ENCODE results near the gene KBTBD12.

DNA sequence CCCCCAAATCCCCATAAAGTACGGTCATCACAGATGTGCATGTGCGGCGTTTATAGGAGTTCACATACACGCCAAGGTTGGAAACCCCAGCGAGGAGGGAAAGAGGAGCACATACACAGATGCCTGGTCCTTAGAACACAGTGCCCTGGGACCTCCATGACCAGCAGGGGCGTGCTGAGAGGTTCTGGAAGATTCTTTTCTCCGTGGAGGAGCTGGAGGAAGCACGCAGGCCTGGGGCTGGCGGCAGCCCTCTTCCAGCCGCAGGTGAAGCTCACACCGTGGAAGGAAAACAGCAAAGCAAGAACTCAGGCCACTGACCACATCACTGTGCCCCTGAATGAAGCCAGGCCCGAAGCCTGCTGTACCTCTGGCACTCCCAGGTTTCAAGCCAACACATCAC lies 76.2 kb downstream of the KBTBD12 start:
- TF ChIP-seq TAF1 (IDR thresholded peaks at IDR 0.05; ENCODE audit: borderline replicate concordance, insufficient read depth, low read length) (no peak), FOXP2 (optimal IDR thresholded peaks at IDR 0.05; ENCODE audit: borderline replicate concordance, extremely low read depth, extremely low read length, insufficient read depth) (no peak), REST (IDR thresholded peaks at IDR 0.05; ENCODE audit: insufficient read depth in 1 of 2, low read depth in 2 of 2, low read length in 2 of 2) (no peak)

All from PFSK-1 (cell line).